Measurements from ENCODE around the gene LIMA1. TPM values are rescaled to one million over a fixed set of nuclear protein-coding genes. Genes with fewer than 3 reads are reported as not detected.

Gene LIMA1
- total RNA-seq, 4 donors from 2014 or later = 151 to 259 (median 243) TPM

DNA sequence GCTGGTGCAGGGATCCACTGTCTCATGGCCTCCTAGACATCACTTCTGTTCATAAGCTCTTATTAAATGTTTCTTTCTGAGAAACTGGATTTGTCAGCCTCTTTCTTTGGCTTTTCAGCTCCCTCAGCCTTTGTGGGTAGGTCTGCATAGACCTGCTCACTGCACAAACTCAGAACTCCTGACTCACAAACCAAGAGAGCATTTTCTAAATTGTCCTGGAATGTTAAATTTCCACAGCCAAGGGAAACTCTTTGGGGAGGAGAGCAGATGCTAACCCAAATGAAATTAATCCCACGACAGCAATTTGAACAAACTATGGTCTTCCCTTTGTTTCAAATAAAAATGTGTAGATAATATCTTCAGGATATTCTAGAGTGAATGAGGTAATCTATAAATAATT lies 96.6 kb downstream of the LIMA1 start:
- no peak for DNase-seq
- in situ Hi-C loops (cut with MboI; ENCODE audit: low pct_ligation_motif_present in 1 of 4, low pct_unique_long_range_greater_than_20kb in 1 of 4, low sequenced_read_pairs in 3 of 4) (loop anchor here in 3 of 4 donors (25.0 kb wide), 3 partner anchors 99 to 224 kb away; partner anchors contain the start of genes AQP2 (in 1 of the 3), AQP5 (in 1 of the 3), AQP6 (in 1 of the 3) and SMARCD1 (in 1 of the 3)), intact Hi-C loops (cut with DNase I; ENCODE audit: low total_unique reads) (loop anchor here (10.0 kb wide), 1 partner anchor 222 kb away; the partner anchor contains the start of gene AQP5)
- Histone ChIP-seq H3K27ac (peak overlapping the region in 3 of 4 donors; percentile 17 to 46 (median 28)), H3K27me3 (no peaks in the 10 kb centered on the region), H3K9me3 (no peaks in the 10 kb centered on the region), H3K36me3 (peaks cover 0 to 20% (median 8%) of the 10 kb centered on the region in 4 donors), H3K4me1 (peaks cover 10 to 61% (median 46%) of the 10 kb centered on the region in 4 donors), H3K4me3 (no peak overlapping the region)
- TF ChIP-seq POLR2A (IDR thresholded peaks at IDR 0.05) (no peak), POLR2AphosphoS5 (IDR thresholded peaks at IDR 0.05) (no peak), EP300 (IDR thresholded peaks at IDR 0.05; ENCODE audit: low read depth) (no peak)
- TF ChIP-seq, protein P1, sequence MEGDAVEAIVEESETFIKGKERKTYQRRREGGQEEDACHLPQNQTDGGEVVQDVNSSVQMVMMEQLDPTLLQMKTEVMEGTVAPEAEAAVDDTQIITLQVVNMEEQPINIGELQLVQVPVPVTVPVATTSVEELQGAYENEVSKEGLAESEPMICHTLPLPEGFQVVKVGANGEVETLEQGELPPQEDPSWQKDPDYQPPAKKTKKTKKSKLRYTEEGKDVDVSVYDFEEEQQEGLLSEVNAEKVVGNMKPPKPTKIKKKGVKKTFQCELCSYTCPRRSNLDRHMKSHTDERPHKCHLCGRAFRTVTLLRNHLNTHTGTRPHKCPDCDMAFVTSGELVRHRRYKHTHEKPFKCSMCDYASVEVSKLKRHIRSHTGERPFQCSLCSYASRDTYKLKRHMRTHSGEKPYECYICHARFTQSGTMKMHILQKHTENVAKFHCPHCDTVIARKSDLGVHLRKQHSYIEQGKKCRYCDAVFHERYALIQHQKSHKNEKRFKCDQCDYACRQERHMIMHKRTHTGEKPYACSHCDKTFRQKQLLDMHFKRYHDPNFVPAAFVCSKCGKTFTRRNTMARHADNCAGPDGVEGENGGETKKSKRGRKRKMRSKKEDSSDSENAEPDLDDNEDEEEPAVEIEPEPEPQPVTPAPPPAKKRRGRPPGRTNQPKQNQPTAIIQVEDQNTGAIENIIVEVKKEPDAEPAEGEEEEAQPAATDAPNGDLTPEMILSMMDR (IDR thresholded peaks at IDR 0.05) = no peak
- 94% methylated on average over 1 of the region's 1 CpG; no CpG with 5 or more reads in 1 of the 2 donors for WGBS, 2 donors (ENCODE audit: low coverage in 1 of 2)

DNA sequence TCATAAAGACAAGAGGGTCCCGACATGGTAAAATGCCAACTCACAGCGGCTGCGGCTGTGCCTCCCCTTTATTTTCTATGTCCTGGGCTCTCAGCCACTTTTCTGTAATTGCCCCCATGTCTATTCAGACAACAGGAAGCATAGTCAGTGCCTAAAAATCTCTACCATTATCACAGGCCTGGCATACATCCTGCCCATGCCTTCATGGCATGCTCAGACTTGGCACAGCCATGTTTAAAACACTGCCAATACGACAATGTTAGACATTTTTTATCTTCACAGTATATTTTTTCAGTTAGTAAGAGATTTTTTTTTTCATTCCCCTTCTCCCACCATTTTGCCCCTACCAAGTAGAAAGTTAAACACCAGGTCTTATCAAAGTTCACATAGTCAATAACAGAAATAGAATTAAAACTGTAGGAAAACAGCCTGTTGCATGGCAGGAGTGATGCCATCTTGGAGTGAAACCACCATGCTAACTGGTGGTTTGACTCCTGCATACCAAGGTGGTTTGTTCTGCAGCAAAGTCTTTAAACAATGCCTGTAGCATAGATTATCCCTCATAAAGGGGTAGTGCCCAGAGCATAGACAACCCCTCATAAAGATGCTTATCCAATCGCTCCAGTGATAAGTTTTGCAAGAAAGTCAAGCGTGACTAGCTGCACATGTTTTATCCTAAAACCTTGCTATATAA lies 97.2 kb downstream of the LIMA1 start:
- DNase-seq = no peak
- no peak overlapping the region for H3K4me3 ChIP-seq
- peaks cover 0 to 22% (median 12%) of the 10 kb centered on the region in 4 donors for H3K36me3 ChIP-seq
- no peaks in the 10 kb centered on the region for H3K9me3 ChIP-seq
- TF ChIP-seq, protein P1 (IDR thresholded peaks at IDR 0.05) = no peak
- TF ChIP-seq POLR2AphosphoS5 (IDR thresholded peaks at IDR 0.05) (no peak), POLR2A (IDR thresholded peaks at IDR 0.05) (no peak), EP300 (IDR thresholded peaks at IDR 0.05; ENCODE audit: low read depth) (no peak)
- intact Hi-C loops (cut with DNase I; ENCODE audit: low total_unique reads) = loop anchor here (10.0 kb wide), 1 partner anchor 221 kb away; the partner anchor contains the start of gene AQP5
- WGBS, 2 donors (ENCODE audit: low coverage in 1 of 2) = 67 to 77% methylated on average over 3 to 6 of the region's 6 CpGs
- H3K27ac ChIP-seq = peak overlapping the region; percentile 28 to 46 (median 34)
- no peaks in the 10 kb centered on the region for H3K27me3 ChIP-seq
- peaks cover 10 to 61% (median 46%) of the 10 kb centered on the region in 4 donors for H3K4me1 ChIP-seq
- in situ Hi-C loops (cut with MboI; ENCODE audit: low pct_ligation_motif_present in 1 of 4, low pct_unique_long_range_greater_than_20kb in 1 of 4, low sequenced_read_pairs in 3 of 4) = loop anchor here in 3 of 4 donors (25.0 kb wide), 3 partner anchors 99 to 224 kb away; partner anchors contain the start of genes AQP2 (in 1 of the 3), AQP5 (in 1 of the 3), AQP6 (in 1 of the 3) and SMARCD1 (in 1 of the 3)

DNA sequence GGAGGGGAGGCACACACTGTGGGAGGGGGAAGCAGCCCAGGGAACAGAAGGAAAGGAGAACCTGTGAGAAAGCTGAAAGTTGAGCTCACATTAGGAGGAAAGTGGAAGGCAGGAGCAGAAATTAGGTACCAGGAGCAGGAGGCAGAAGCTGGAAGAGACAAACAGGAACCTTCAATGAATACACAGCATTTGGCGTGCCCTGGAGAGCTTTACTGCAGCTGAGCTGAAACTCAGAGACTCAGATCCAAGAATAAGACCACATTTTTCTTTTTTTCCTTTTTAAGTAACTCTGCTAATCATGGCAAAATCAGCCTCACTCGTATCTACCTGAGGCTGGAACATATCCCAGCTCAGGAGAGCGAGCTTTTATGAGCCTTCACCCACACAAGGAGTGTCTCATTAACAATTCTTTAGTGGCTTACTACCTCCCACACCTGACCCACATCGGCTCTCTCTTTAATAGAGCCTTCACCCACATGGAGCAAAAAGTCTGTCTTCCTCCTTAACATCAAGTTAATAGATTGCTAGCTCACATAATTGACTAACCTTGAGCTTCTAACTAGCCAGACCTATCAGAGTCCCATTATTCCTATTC lies 97.9 kb downstream of the LIMA1 start:
- Histone ChIP-seq H3K27ac (peak overlapping the region; percentile 28 to 46 (median 34)), H3K36me3 (peaks cover 0 to 26% (median 12%) of the 10 kb centered on the region in 4 donors), H3K4me1 (peaks cover 10 to 61% (median 46%) of the 10 kb centered on the region in 4 donors), H3K4me3 (no peak overlapping the region), H3K9me3 (no peaks in the 10 kb centered on the region), H3K27me3 (no peaks in the 10 kb centered on the region)
- TF ChIP-seq, protein P1 (IDR thresholded peaks at IDR 0.05) = no peak
- no peak for TF ChIP-seq EP300 (IDR thresholded peaks at IDR 0.05; ENCODE audit: low read depth)
- no peak for TF ChIP-seq POLR2A (IDR thresholded peaks at IDR 0.05)
- no peak for TF ChIP-seq POLR2AphosphoS5 (IDR thresholded peaks at IDR 0.05)
- no peak for DNase-seq
- WGBS, 2 donors (ENCODE audit: low coverage in 1 of 2) = 33 to 49% methylated on average over 4 of the region's 4 CpGs
- in situ Hi-C loops (cut with MboI; ENCODE audit: low pct_ligation_motif_present in 1 of 4, low pct_unique_long_range_greater_than_20kb in 1 of 4, low sequenced_read_pairs in 3 of 4) = loop anchor here in 3 of 4 donors (25.0 kb wide), 3 partner anchors 98 to 223 kb away; partner anchors contain the start of genes AQP2 (in 1 of the 3), AQP5 (in 1 of the 3), AQP6 (in 1 of the 3) and SMARCD1 (in 1 of the 3)
- intact Hi-C loops (cut with DNase I; ENCODE audit: low total_unique reads) = loop anchor here (10.0 kb wide), 1 partner anchor 221 kb away; the partner anchor contains the start of gene AQP5

Data from transverse colon (tissue), 4 donors.